Left lung (tissue), 10 donors: ENCODE measurements around the gene SUPT20HL1. TPM values are rescaled to one million over a fixed set of nuclear protein-coding genes. Genes with fewer than 3 reads are reported as not detected.

Source experiments
- ATAC-seq: fragments of 200-7000 bp; cut with Tn5 transposase; one replicate; pipeline ENCODE4 v1.9.1; 2020; ENCODE audit warnings: moderate library complexity
- DNase-seq, 4 donors: peaks; one replicate each; pipeline ENCODE4 v3.0.0-alpha.2; 2013 to 2020
- H3K27ac ChIP-seq, 2 donors: fragments of 200-600 bp; sonication (generic) in 1 of 2; one replicate each; pipeline versions ENCODE4 v1.5.0 to v1.8.0; 2020 to 2021
- H3K27me3 ChIP-seq, 2 donors: fragments of 200-600 bp; sonication (generic) in 1 of 2; one replicate each; pipeline versions ENCODE4 v1.5.0 to v1.8.0; 2020 to 2021
- H3K36me3 ChIP-seq, 2 donors: fragments of 200-600 bp; sonication (generic) in 1 of 2; one replicate each; pipeline versions ENCODE4 v1.5.0 to v1.8.0; 2020 to 2021
- H3K4me1 ChIP-seq, 2 donors: fragments of 200-600 bp; one replicate each; pipeline ENCODE4 v1.8.0; 2021
- H3K4me3 ChIP-seq, 2 donors: fragments of 200-600 bp; sonication (generic) in 1 of 2; one replicate each; pipeline versions ENCODE4 v1.5.0 to v1.8.0; 2020 to 2021; ENCODE audit warnings: mild to moderate bottlenecking in 1 of 2
- H3K9me3 ChIP-seq, 2 donors: fragments of 200-600 bp; sonication (generic) in 1 of 2; one replicate each; pipeline versions ENCODE4 v1.5.0 to v1.8.0; 2020 to 2021
- intact Hi-C, 2 donors: fragments of 100-400 bp; cut with DNase I; formaldehyde crosslinking; loops; one replicate each; pipeline versions ENCODE4 v1.11.2 to v1.14.2; 2022
- polyA plus RNA-seq, 6 donors: library from polyadenylated mRNA; unstranded; fragments of 120-200 nt; gene quantifications; one replicate each; pipeline ENCODE4 v1.2.1, GENCODE V29; 2013; ENCODE audit not compliant: insufficient read length in 6 of 6
- total RNA-seq, 2 donors: library from RNA; stranded (reverse); fragmentation: NEBNext Ultra II Directional; extraction: Animal tissue kit (Norgen Biotek cat#: 25700); gene quantifications; one replicate each; pipeline ENCODE4 v1.2.1, GENCODE V29; 2021
- TF ChIP-seq, protein P1 (sequence below), 2 donors: fragments of 200-600 bp; sonication (generic) in 1 of 2; IDR thresholded peaks; one replicate each; pipeline versions ENCODE4 v1.5.0 to v1.8.0; 2021; ENCODE audit warnings: antibody characterized with exemption in 2 of 2
- donor health status: DM: no; HTN: yes; CAD: no.
- donor health status: DM: no; HTN: no; CAD: no.

Gene SUPT20HL1
- total and polyA plus RNA-seq, 8 donors, result 0.07 TPM; not detected in 7

DNA sequence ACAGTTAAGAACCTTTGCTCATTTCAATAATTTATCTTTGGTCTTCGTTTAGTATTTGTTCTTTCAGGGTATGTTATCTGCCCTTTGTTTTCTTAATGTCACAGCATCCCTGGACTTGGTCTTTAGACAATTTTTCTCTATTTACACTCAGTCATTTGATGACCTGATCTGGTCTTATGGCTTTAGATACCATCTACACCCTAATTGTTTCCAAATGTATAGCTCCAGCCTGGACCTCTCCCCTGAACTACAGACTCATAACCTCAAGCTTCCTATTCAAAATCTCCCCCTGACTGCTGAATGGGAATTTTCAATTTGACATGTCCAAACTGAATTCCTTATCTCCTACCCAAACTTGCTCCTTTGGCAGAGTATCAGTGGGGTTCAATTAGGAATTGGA lies 42.9 kb upstream of the SUPT20HL1 start:
- Histone ChIP-seq H3K27ac (no peak overlapping the region), H3K4me1 (no peaks in the 10 kb centered on the region), H3K27me3 (peaks cover 0 to 6% of the 10 kb centered on the region in 2 donors), H3K4me3 (no peak overlapping the region), H3K36me3 (no peaks in the 10 kb centered on the region), H3K9me3 (no peaks in the 10 kb centered on the region)
- no peak for ATAC-seq
- DNase-seq, result no peak
- intact Hi-C loops, result no loop called here
- TF ChIP-seq, protein P1, sequence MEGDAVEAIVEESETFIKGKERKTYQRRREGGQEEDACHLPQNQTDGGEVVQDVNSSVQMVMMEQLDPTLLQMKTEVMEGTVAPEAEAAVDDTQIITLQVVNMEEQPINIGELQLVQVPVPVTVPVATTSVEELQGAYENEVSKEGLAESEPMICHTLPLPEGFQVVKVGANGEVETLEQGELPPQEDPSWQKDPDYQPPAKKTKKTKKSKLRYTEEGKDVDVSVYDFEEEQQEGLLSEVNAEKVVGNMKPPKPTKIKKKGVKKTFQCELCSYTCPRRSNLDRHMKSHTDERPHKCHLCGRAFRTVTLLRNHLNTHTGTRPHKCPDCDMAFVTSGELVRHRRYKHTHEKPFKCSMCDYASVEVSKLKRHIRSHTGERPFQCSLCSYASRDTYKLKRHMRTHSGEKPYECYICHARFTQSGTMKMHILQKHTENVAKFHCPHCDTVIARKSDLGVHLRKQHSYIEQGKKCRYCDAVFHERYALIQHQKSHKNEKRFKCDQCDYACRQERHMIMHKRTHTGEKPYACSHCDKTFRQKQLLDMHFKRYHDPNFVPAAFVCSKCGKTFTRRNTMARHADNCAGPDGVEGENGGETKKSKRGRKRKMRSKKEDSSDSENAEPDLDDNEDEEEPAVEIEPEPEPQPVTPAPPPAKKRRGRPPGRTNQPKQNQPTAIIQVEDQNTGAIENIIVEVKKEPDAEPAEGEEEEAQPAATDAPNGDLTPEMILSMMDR (IDR thresholded peaks at IDR 0.05), result no peak

DNA sequence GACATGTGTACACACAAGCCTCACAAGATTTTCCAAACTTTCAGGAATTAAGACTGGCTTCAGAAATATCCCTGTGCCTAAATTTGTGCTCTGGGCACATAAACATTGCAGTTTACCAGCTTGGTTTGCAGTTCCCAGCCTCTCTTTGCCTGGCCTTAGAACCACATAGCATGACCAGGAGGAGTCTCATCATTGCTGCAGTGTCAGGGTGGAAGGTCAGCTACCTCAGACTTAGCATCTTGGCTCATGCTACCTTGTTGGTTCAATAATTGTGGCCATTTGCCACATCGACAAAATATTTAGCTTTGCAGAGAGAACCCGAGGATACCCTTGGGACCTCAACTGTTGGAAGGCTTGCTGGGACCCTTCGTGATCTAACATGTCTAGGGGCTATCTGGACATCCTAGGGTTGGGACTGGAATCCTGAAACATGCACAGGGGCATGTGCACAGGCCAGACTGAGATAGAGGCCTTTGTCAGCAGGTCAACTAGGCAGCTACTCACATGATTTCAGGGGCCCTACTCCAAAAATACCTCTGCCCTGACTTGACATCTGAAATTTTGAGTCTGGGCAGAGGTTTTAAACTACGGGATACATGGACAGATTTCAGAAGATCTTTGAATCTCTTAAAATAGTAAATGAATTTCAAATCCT lies 38.6 kb upstream of the SUPT20HL1 start:
- Histone ChIP-seq H3K27ac (no peak overlapping the region), H3K27me3 (peaks cover 0 to 4% of the 10 kb centered on the region in 2 donors), H3K36me3 (no peaks in the 10 kb centered on the region), H3K9me3 (no peaks in the 10 kb centered on the region), H3K4me3 (no peak overlapping the region), H3K4me1 (no peaks in the 10 kb centered on the region)
- no peak for ATAC-seq
- intact Hi-C loops, result no loop called here
- no peak for DNase-seq
- TF ChIP-seq, protein P1 (IDR thresholded peaks at IDR 0.05), result no peak

DNA sequence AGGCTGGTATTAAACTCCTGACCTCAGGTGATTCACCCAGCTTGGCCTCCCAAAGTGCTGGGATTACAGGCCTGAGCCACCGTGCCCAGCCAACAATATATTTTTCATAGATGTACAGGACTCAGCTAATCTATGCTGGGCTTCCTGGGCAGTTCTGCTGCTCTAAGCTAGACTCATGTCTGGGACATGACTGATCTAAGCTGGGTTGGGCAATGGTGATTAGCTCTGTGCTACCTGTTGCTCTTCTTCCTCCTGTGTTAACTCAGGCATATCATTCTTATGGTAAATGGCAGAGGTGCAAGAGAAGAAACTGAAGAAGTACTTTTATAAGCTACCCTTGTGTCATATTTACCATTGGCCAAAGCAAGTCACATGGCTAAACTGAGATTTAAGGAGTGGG lies 35.2 kb upstream of the SUPT20HL1 start:
- ATAC-seq (no peak), DNase-seq (no peak)
- Histone ChIP-seq H3K27me3 (peaks cover 0 to 4% of the 10 kb centered on the region in 2 donors), H3K36me3 (no peaks in the 10 kb centered on the region), H3K27ac (no peak overlapping the region), H3K4me3 (no peak overlapping the region), H3K9me3 (no peaks in the 10 kb centered on the region), H3K4me1 (no peaks in the 10 kb centered on the region)
- TF ChIP-seq, protein P1 (IDR thresholded peaks at IDR 0.05), result no peak
- intact Hi-C loops, result no loop called here

DNA sequence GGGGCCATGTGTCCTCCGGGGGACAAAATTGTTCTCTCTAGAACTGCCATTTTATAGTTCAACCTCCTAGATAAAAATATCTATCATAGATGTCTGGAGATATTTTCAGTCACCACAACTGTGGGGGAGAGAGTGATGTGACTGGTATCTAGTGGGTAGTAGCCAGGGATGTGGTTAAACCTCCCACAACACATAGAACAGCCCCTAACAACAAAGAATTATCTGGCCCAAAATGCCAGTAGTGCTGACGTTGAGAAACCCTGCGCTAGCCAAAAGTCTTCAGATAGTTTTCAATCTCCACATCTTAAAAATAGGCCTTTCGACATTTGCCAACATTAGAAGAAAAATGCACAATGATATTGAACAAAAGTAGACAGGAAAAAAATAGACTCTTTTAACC lies 27.6 kb upstream of the SUPT20HL1 start:
- ATAC-seq, result no peak
- no peaks in the 10 kb centered on the region for H3K36me3 ChIP-seq
- no peak overlapping the region for H3K27ac ChIP-seq

DNA sequence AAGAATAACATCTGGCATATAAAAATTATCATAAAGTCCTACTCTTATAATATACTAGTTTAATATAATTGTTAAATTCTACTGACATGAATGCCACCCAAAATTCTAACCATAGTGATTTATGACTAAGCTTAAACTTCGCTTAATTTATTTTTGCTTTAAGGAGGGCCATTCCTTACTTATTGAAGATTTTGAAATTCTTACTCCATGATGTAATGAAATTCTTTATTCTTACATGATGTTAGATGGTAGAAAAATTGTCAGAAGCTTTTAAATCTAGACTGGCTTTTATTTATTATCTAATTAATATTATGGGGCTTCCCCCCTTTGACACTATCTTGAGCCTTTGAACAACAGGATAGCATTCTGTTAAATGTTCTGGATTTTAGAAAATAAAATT lies 27.1 kb upstream of the SUPT20HL1 start:
- Histone ChIP-seq H3K27ac (no peak overlapping the region), H3K36me3 (no peaks in the 10 kb centered on the region), H3K4me1 (no peaks in the 10 kb centered on the region), H3K9me3 (no peaks in the 10 kb centered on the region), H3K27me3 (peaks cover 0 to 16% of the 10 kb centered on the region in 2 donors), H3K4me3 (no peak overlapping the region)
- ATAC-seq (no peak), DNase-seq (no peak)
- intact Hi-C loops, result no loop called here
- TF ChIP-seq, protein P1 (IDR thresholded peaks at IDR 0.05), result no peak

More for the DNA sequence above, 27.6 kb upstream of the SUPT20HL1 start:
- peaks cover 0 to 16% of the 10 kb centered on the region in 2 donors for H3K27me3 ChIP-seq
- H3K4me1 ChIP-seq, result no peaks in the 10 kb centered on the region
- no peak overlapping the region for H3K4me3 ChIP-seq
- TF ChIP-seq, protein P1 (IDR thresholded peaks at IDR 0.05), result no peak
- intact Hi-C loops, result no loop called here
- H3K9me3 ChIP-seq, result no peaks in the 10 kb centered on the region
- DNase-seq, result no peak
